K562 (cell line): Measurements from ENCODE around the gene PHF14. TPM values are rescaled to one million over a fixed set of nuclear protein-coding genes. Genes with fewer than 3 reads are reported as not detected.

Experiments used
- ATAC-seq: fragments of 200-7000 bp; cut with Tn5 transposase; 3 replicates; pipeline ENCODE4 v1.9.1; 2020; ENCODE audit warnings: moderate library complexity
- BruUV-seq: library from RNA; stranded (reverse); fragments of 400-500 nt; replicated peaks from 2 replicates; lab custom pipeline; 2021; lab: Mats Ljungman, UMichigan
- CTCF ChIA-PET: fragments of 300-600 bp; formaldehyde crosslinking; extraction: SDS; loops from one replicate; lab custom pipeline; 2021; ENCODE audit warnings: low intra/inter-chr PET ratio; lab: Yijun Ruan, JAX
- POLR2A ChIA-PET: fragments of 300-600, 350-650 bp; sonication (Branson Sonifier 250); formaldehyde crosslinking; extraction: SDS; loops from one replicate; lab custom pipeline; 2021; ENCODE audit warnings: antibody characterized with exemption, inconsistent platforms; lab: Yijun Ruan, JAX
- DNase-seq, 4 experiments: peaks; one replicate each; pipeline versions ENCODE4 v3.0.0 to v3.0.0-alpha.2; 2011 to 2018; ENCODE audit warnings: low spot score in 3 of 4, mixed read lengths in 3 of 4; ENCODE audit errors: extremely low read depth in 1 of 4
- FAIRE-seq: peaks from 2 replicates; lab custom pipeline; 2011; peaks lifted over from hg19 to GRCh38; lab: Jason Lieb, UNC
- H2AFZ ChIP-seq: 2 replicates; pipeline ENCODE4 v1.6.0; 2011; ENCODE audit warnings: low read depth, low read length, control low read depth, inconsistent platforms
- H3K27ac ChIP-seq: fragments of 200-600 bp; 3 replicates; pipeline ENCODE4 v1.8.0; 2011; ENCODE audit warnings: low read depth, mild to moderate bottlenecking, control low read depth, inconsistent platforms, low read length, moderate library complexity, mixed read lengths; ENCODE audit errors: extremely low read depth
- H3K27me3 ChIP-seq, 2 experiments: fragments of 300-600 bp in 1 of 2; 2 replicates in 1 of 2; 3 replicates in 1 of 2; pipeline versions ENCODE4 v1.6.0 to v1.8.0; 2011; ENCODE audit warnings: inconsistent platforms in 2 of 2, low read length in 2 of 2, mild to moderate bottlenecking in 1 of 2, mixed read lengths in 1 of 2, moderate library complexity in 1 of 2; ENCODE audit not compliant: control insufficient read depth in 2 of 2, insufficient read depth in 2 of 2
- H3K36me3 ChIP-seq: fragments of 300-600 bp; 3 replicates; pipeline ENCODE4 v1.8.0; 2011; ENCODE audit warnings: mild to moderate bottlenecking, low read length, inconsistent platforms; ENCODE audit not compliant: control insufficient read depth, insufficient read depth
- H3K4me1 ChIP-seq, 2 experiments: fragments of 200-600 bp in 1 of 2; replicated peaks in 1 of 2; 2 replicates in 1 of 2; 3 replicates in 1 of 2; pipeline versions ENCODE4 v1.5.1 to v1.8.0; 2011; ENCODE audit warnings: inconsistent platforms in 2 of 2, low read length in 2 of 2, mild to moderate bottlenecking in 1 of 2, mixed read lengths in 1 of 2, moderate library complexity in 1 of 2; ENCODE audit not compliant: control insufficient read depth in 2 of 2, insufficient read depth in 2 of 2
- H3K4me2 ChIP-seq: 2 replicates; pipeline ENCODE4 v1.6.1; 2011; ENCODE audit warnings: low read length, control low read depth, inconsistent platforms, mixed read lengths; ENCODE audit not compliant: insufficient read depth
- H3K4me3 ChIP-seq: fragments of 200-600 bp; sonication (generic), shearing (Covaris generic); 2 replicates; pipeline ENCODE4 v1.5.1; 2016; ENCODE audit warnings: control low read depth, inconsistent platforms
- H3K79me2 ChIP-seq: fragments of 200-600 bp; 3 replicates; pipeline ENCODE4 v1.8.0; 2011; ENCODE audit warnings: low read length, inconsistent platforms; ENCODE audit not compliant: control insufficient read depth, insufficient read depth
- H3K9ac ChIP-seq, 2 experiments: 2 replicates each; pipeline versions ENCODE4 v1.6.0 to v1.6.1; 2011; ENCODE audit warnings: low read depth in 2 of 2, low read length in 2 of 2, control low read depth in 1 of 2, inconsistent platforms in 1 of 2, mild to moderate bottlenecking in 1 of 2, mixed read lengths in 1 of 2; ENCODE audit not compliant: insufficient read depth in 1 of 2
- H3K9me1 ChIP-seq: one replicate; pipeline ENCODE4 v1.6.0; 2011; ENCODE audit warnings: inconsistent platforms, mild to moderate bottlenecking, low read length, moderate library complexity; ENCODE audit not compliant: control insufficient read depth, insufficient read depth
- H3K9me3 ChIP-seq: replicated peaks from 2 replicates; pipeline ENCODE4 v1.5.1; 2011; ENCODE audit warnings: low read depth, low read length, inconsistent platforms; ENCODE audit not compliant: control insufficient read depth, insufficient read depth
- H4K20me1 ChIP-seq: replicated peaks from 2 replicates; pipeline ENCODE4 v1.6.1; 2011; ENCODE audit warnings: low read length, inconsistent platforms, mixed read lengths; ENCODE audit not compliant: control insufficient read depth, insufficient read depth
- GATAD2A ChIP-seq: fragments of 450-650 bp; IDR thresholded peaks from 2 replicates; pipeline ENCODE4 v1.6.1; 2017
- LEF1 ChIP-seq: fragments of 450-650 bp; IDR thresholded peaks from 2 replicates; pipeline ENCODE4 v1.6.1; 2016; ENCODE audit warnings: mild to moderate bottlenecking
- PATZ1 ChIP-seq: fragments of 250-450 bp; sonication (Bioruptor Pico); IDR thresholded peaks from 2 replicates; pipeline ENCODE4 v1.5.0; 2020; ENCODE audit warnings: mild to moderate bottlenecking, borderline replicate concordance
- PCBP2 ChIP-seq: fragments of 200-400 bp; formaldehyde crosslinking; IDR thresholded peaks from 2 replicates; pipeline ENCODE4 v1.6.1; 2018; ENCODE audit warnings: low read length, low read depth, mild to moderate bottlenecking, moderate library complexity; ENCODE audit not compliant: poor library complexity, severe bottlenecking
- PHF8 ChIP-seq: fragments of 200-600 bp; sonication (generic); IDR thresholded peaks from 2 replicates; pipeline ENCODE4 v1.6.1; 2012; ENCODE audit warnings: mixed run types, mild to moderate bottlenecking, inconsistent platforms, low read length, moderate library complexity, borderline replicate concordance
- REST ChIP-seq, 2 experiments: fragments of 450-650 bp; formaldehyde crosslinking in 1 of 2; IDR thresholded peaks; 2 replicates each; pipeline versions ENCODE4 v1.4.0 to v1.6.1; 2014 to 2020; ENCODE audit warnings: mild to moderate bottlenecking in 2 of 2, borderline replicate concordance in 1 of 2, low read depth in 1 of 2
- ZC3H11A ChIP-seq: IDR thresholded peaks from 2 replicates; pipeline ENCODE4 v1.6.1; 2012; ENCODE audit warnings: low read depth, low read length, improper control_type of control experiment
- ZNF23 ChIP-seq: fragments of 250-450 bp; sonication (Bioruptor Pico); IDR thresholded peaks from 2 replicates; pipeline ENCODE4 v1.4.0; 2020; ENCODE audit warnings: mild to moderate bottlenecking
- ZNF77 ChIP-seq: fragments of 250-450 bp; sonication (Bioruptor Pico); IDR thresholded peaks from 2 replicates; pipeline ENCODE4 v1.5.0; 2020
- WGBS: fragments of 100-300 bp; shearing (Covaris generic); methylation state at CpG from one replicate; pipeline ENCODE4 v1.1.6; 2016; ENCODE audit warnings: low coverage, mixed read lengths; ENCODE audit not compliant: insufficient coverage; ENCODE audit errors: missing lambda C conversion rate; 5-methylcytosine and 5-hydroxymethylcytosine counted together
- in situ Hi-C: fragments of 300-500 bp; cut with MboI; formaldehyde crosslinking; loops from 4 replicates; pipeline ENCODE4 v1.15.0; 2018; ENCODE audit warnings: inconsistent platforms, mixed read lengths
- intact Hi-C: fragments of 100-400 bp; cut with micrococcal nuclease; formaldehyde crosslinking; loops from 2 replicates; pipeline ENCODE4 v1.14.2; 2022
- polyA plus RNA-seq, 8 experiments: library from polyadenylated mRNA; depleted of rRNA in 4 of 8; stranded (reverse) in 5 of 8; unstranded in 3 of 8; fragments of >200 nt; fragmentation: Nextera tagmentation in 2 of 8; fragmentation: Illumina TruSeq in 1 of 8; extraction: Ambion mirVana in 2 of 8; extraction: Trizol in 1 of 8; gene quantifications; 2 replicates each; pipeline versions ENCODE4 v1.2.1 to v1.2.3, GENCODE V29; 2011 to 2014; ENCODE audit warnings: inconsistent platforms in 1 of 8, missing spikeins in 1 of 8
- total RNA-seq, 7 experiments: library from RNA; depleted of rRNA in 6 of 7; stranded (reverse); fragments of >200 nt in 6 of 7; fragmentation: Illumina TruSeq in 2 of 7; extraction: Trizol in 2 of 7; gene quantifications; 2 replicates each; pipeline versions ENCODE4 v1.2.1 to v1.2.3, GENCODE V29; 2011 to 2021; ENCODE audit warnings: low replicate concordance in 1 of 7
- TF ChIP-seq, protein P1 (sequence below): sonication (generic); formaldehyde crosslinking; IDR thresholded peaks from 2 replicates; pipeline ENCODE4 v1.8.0; 2022; ENCODE audit warnings: mild to moderate bottlenecking, missing genetic modification reagents

PHF14 gene
- total and polyA plus RNA-seq, 9 of the 15 experiments (the other 6 are each of a cell fraction or from before 2014, with no cell fraction given): 27.5 to 67.6 (median 41.4) TPM

GRCh38 chr7:10939911-10940703 lies 33.6 kb upstream of the PHF14 start:
- intact Hi-C loops (loop anchor here (1.0 to 10.0 kb wide), 3 partner anchors 33 to 275 kb away; partner anchors contain the start of gene PHF14), in situ Hi-C loops (no loop called here)
- WGBS: under 1% methylated on average over 61 of the region's 61 CpGs
- no peak for TF ChIP-seq GATAD2A
- TF ChIP-seq ZC3H11A: no peak
- peak; percentile 30; the same call in 1 of the 2 replicates for TF ChIP-seq REST (IDR thresholded peaks at IDR 0.05; ENCODE audit: borderline replicate concordance)
- no peak for TF ChIP-seq REST (CRISPR knock-in tag; IDR thresholded peaks at IDR 0.05; ENCODE audit: low read depth)
- no peak for TF ChIP-seq ZNF23 (CRISPR knock-in tag)
- TF ChIP-seq ZNF77 (CRISPR knock-in tag): no peak
- no peak for TF ChIP-seq PATZ1 (CRISPR knock-in tag)
- TF ChIP-seq PCBP2: no peak
- TF ChIP-seq LEF1: no peak
- TF ChIP-seq, protein P1, sequence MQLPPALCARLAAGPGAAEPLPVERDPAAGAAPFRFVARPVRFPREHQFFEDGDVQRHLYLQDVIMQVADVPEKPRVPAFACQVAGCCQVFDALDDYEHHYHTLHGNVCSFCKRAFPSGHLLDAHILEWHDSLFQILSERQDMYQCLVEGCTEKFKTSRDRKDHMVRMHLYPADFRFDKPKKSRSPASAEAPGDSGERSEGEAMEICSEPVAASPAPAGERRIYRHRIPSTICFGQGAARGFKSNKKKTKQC (CRISPR knock-in tag): no peak
- TF ChIP-seq PHF8: peak; percentile 94

More at GRCh38 chr7:10939911-10940703, 33.6 kb upstream of the PHF14 start:
- CTCF ChIA-PET: no interaction called here
- no TSS peak for BruUV-seq
- Histone ChIP-seq H2AFZ (peak overlapping the region; percentile 92), H3K4me3 (peak overlapping the region; percentile 93), H3K4me1 (peaks cover 5 to 11% of the 10 kb centered on the region in 2 experiments; a peak in 4 of 5 replicates), H3K36me3 (peaks cover 42% of the 10 kb centered on the region), H3K9me3 (no peaks in the 10 kb centered on the region), H3K9me1 (no peaks in the 10 kb centered on the region), H3K27me3 (no peaks in the 10 kb centered on the region), H3K27ac (peak overlapping the region; percentile 94), H3K79me2 (peaks cover 51% of the 10 kb centered on the region), H3K4me2 (peak overlapping the region; percentile 98), H3K9ac (peak overlapping the region; percentile 91 to 98), H4K20me1 (0 out of 2 replicates have a peak, but pooled peaks cover 3% of the 10 kb centered on the region)
- DNase-seq (peak; percentile 95 to 96 (median 96)), FAIRE-seq (peak; percentile 95), ATAC-seq (peak; percentile 92)
- POLR2A ChIA-PET: interaction anchor here (0.6 to 2.1 kb wide), 12 partner anchors 8 to 323 kb away, joined by 3 to 12 read pairs (median 4); partner anchors contain the start of gene PHF14
